Transverse colon (tissue), 4 donors: ENCODE data around the gene NKAIN2.

Experiments used
- CTCF ChIP-seq, 5 experiments: fragments of 200-600 bp in 3 of 5; fragments of 450-650 bp in 2 of 5; sonication (generic) in 3 of 5; IDR thresholded peaks; 1 replicate in 2 of 5; 2 replicates in 3 of 5; pipeline ENCODE4 v1.5.1; 2016 to 2017; ENCODE audit warnings: antibody characterized with exemption in 5 of 5, inconsistent platforms in 3 of 5, mild to moderate bottlenecking in 2 of 5, moderate library complexity in 1 of 5
- EP300 ChIP-seq: sonication (generic); formaldehyde crosslinking; IDR thresholded peaks from one replicate; pipeline ENCODE4 v1.6.1; 2017; ENCODE audit warnings: antibody characterized with exemption, low read depth
- POLR2A ChIP-seq: fragments of 450-650 bp; IDR thresholded peaks from one replicate; pipeline ENCODE4 v1.6.1; 2016; ENCODE audit warnings: antibody characterized with exemption, mild to moderate bottlenecking, moderate library complexity
- POLR2AphosphoS5 ChIP-seq, 3 donors: sonication (generic); formaldehyde crosslinking; IDR thresholded peaks; one replicate each; pipeline ENCODE4 v1.6.1; 2016; ENCODE audit warnings: antibody characterized with exemption in 3 of 3

GRCh38 chr6:124684621-124685020 lies 881.0 kb downstream of the NKAIN2 start:
- TF ChIP-seq POLR2A (no peak), CTCF (IDR thresholded peaks at IDR 0.05) (no peak), EP300 (no peak), POLR2AphosphoS5 (IDR thresholded peaks at IDR 0.05) (no peak)
